CD4-positive, alpha-beta T cell (primary cell): Measurements from ENCODE around the gene OTUD4. TPM values are rescaled to one million over a fixed set of nuclear protein-coding genes. Genes with fewer than 3 reads are reported as not detected.
"Not testable (repeated sequence)": the region's sequence is repeated elsewhere in the genome, so short reads cannot be mapped to it uniquely, and the experiment has no call there.

Source experiments
- ATAC-seq: fragments of 200-7000 bp; cut with Tn5 transposase; one replicate; pipeline ENCODE4 v1.10.0; 2022; ENCODE audit warnings: mild to moderate bottlenecking; ENCODE audit not compliant: poor library complexity
- CTCF ChIA-PET: fragments of 350-600 bp; sonication (Branson Sonifier 250); formaldehyde crosslinking; loops from one replicate; lab custom pipeline; 2021; ENCODE audit warnings: antibody characterized with exemption, inconsistent platforms; lab: Charles Lee
- POLR2A ChIA-PET: fragments of 350-600 bp; sonication (Branson Sonifier 250); formaldehyde crosslinking; loops from one replicate; lab custom pipeline; 2021; ENCODE audit warnings: antibody characterized with exemption, inconsistent platforms; lab: Charles Lee
- DNase-seq, 14 experiments: peaks; one replicate each; pipeline ENCODE4 v3.0.0-alpha.2; 2013 to 2020; ENCODE audit warnings: mixed read lengths in 2 of 14
- H3K27ac ChIP-seq, 2 donors: one replicate each; pipeline versions ENCODE4 v1.5.1 to v1.7.0; 2013; ENCODE audit warnings: low read length in 2 of 2, low read depth in 1 of 2, mild to moderate bottlenecking in 1 of 2
- H3K27me3 ChIP-seq, 2 experiments: 1 replicate in 1 of 2; 2 replicates in 1 of 2; pipeline versions ENCODE4 v1.6.1 to v1.7.0; 2013; ENCODE audit warnings: low read length in 2 of 2, control low read depth in 1 of 2, mild to moderate bottlenecking in 1 of 2, moderate library complexity in 1 of 2; ENCODE audit not compliant: insufficient read depth in 2 of 2, control insufficient read depth in 1 of 2
- H3K36me3 ChIP-seq: one replicate; pipeline ENCODE4 v1.6.1; 2013; ENCODE audit warnings: low read length, control low read depth; ENCODE audit not compliant: insufficient read depth
- H3K4me1 ChIP-seq: one replicate; pipeline ENCODE4 v1.6.1; 2013; ENCODE audit warnings: low read length, control low read depth; ENCODE audit not compliant: insufficient read depth
- H3K4me3 ChIP-seq: one replicate; pipeline ENCODE4 v1.5.1; 2013; ENCODE audit warnings: mild to moderate bottlenecking, low read length, moderate library complexity
- H3K9me3 ChIP-seq, 2 experiments: 1 replicate in 1 of 2; 2 replicates in 1 of 2; pipeline versions ENCODE4 v1.6.1 to v1.7.0; 2013; ENCODE audit warnings: low read length in 2 of 2, mild to moderate bottlenecking in 2 of 2, control low read depth in 1 of 2, moderate library complexity in 1 of 2; ENCODE audit not compliant: control insufficient read depth in 1 of 2, insufficient read depth in 1 of 2
- H3K27ac Mint-ChIP-seq: one replicate; pipeline ENCODE4 v1.8.0; 2020; ENCODE audit warnings: mixed read lengths
- H3K27me3 Mint-ChIP-seq: one replicate; pipeline ENCODE4 v1.8.0; 2021; ENCODE audit warnings: mixed read lengths
- H3K36me3 Mint-ChIP-seq: one replicate; pipeline ENCODE4 v1.8.0; 2021; ENCODE audit warnings: low read depth, mixed read lengths
- H3K4me1 Mint-ChIP-seq: one replicate; pipeline ENCODE4 v1.8.0; 2021; ENCODE audit warnings: low read depth, mixed read lengths
- H3K4me3 Mint-ChIP-seq: one replicate; pipeline ENCODE4 v1.8.0; 2020; ENCODE audit warnings: mild to moderate bottlenecking, mixed read lengths
- H3K9me3 Mint-ChIP-seq: one replicate; pipeline ENCODE4 v1.8.0; 2020; ENCODE audit warnings: mixed read lengths
- CTCF ChIP-seq: fragments of 200-600 bp; IDR thresholded peaks from one replicate; pipeline ENCODE4 v1.8.0; 2022; ENCODE audit warnings: antibody characterized with exemption, mild to moderate bottlenecking
- intact Hi-C, 2 experiments: fragments of 100-400 bp; cut with DNase I in 1 of 2; cut with micrococcal nuclease in 1 of 2; formaldehyde crosslinking; loops; one replicate each; pipeline versions ENCODE4 v1.15.1 to v1.9.0; 2023 to 2025; cut with DNase I, micrococcal nuclease
- polyA plus RNA-seq, 2 donors: library from polyadenylated mRNA; unstranded; fragments of 120-200 nt; gene quantifications; one replicate each; pipeline ENCODE4 v1.2.1, GENCODE V29; 2013
- total RNA-seq, 174 experiments: library from RNA in 2 of 174; stranded (reverse) in 2 of 174; gene quantifications; one replicate each; pipeline ENCODE4 v1.2.3 and lab custom pipeline; 2021 to 2026

Gene OTUD4
- total RNA-seq, result 10 to 100 TPM; 75.1 to 81.1 TPM
- polyA plus RNA-seq (2013, experiment 1 of 2), result 28.4 TPM
- 36.0 TPM for polyA plus RNA-seq (2013, experiment 2 of 2)
- total RNA-seq (lab: John Stamatoyannopoulos, UW), result 86.9 to 1,301 (median 157) reads per million in 172 experiments

GRCh38 chr4:145180298-145181090 lies at the start of gene OTUD4:
Gene OTUD4 (minus strand): TSS chr4:145180589. CDS start chr4:145179973, 616 bp downstream.
- H3K9me3 Mint-ChIP-seq, result no peaks in the 10 kb centered on the region
- ChIA-PET CTCF (interaction anchor here (0.9 to 1.8 kb wide), 2 partner anchors 11 to 83 kb away, joined by 3 to 7 read pairs; partner anchors contain the start of genes ABCE1 and ANAPC10), POLR2A (interaction anchor here (0.7 to 4.8 kb wide), 7 partner anchors 12 to 438 kb away, joined by 3 to 35 read pairs (median 4); partner anchors contain the start of genes ABCE1, ANAPC10 and MMAA)
- H3K27me3 ChIP-seq, result no peaks in the 10 kb centered on the region
- peak within 1 kb of the TSS; percentile 92 to 95 for H3K27ac ChIP-seq
- peak within 1 kb of the TSS; percentile 99 for H3K27ac Mint-ChIP-seq
- DNase-seq (peak; percentile 88 to 98 (median 94)), ATAC-seq (peak; percentile 83)
- H3K4me3 ChIP-seq, result peak within 1 kb of the TSS; percentile 88
- H3K9me3 ChIP-seq, result no peaks in the 10 kb centered on the region
- no peaks in the 10 kb centered on the region for H3K27me3 Mint-ChIP-seq
- intact Hi-C loops, result loop anchor here (1.0 to 5.0 kb wide), 7 partner anchors 82 to 997 kb away; partner anchors contain the start of genes ABCE1 (in 1 of the 2), ANAPC10 (in 1 of the 2), LSM6 (in 1 of the 2) and MMAA (in 1 of the 2)
- H3K4me1 ChIP-seq, result peaks cover 33% of the 10 kb centered on the region
- no peak for TF ChIP-seq CTCF
- H3K36me3 Mint-ChIP-seq, result peaks cover 21% of the 10 kb centered on the region
- peak within 1 kb of the TSS; percentile 99 for H3K4me3 Mint-ChIP-seq
- H3K36me3 ChIP-seq, result no peaks in the 10 kb centered on the region
- H3K4me1 Mint-ChIP-seq, result peaks cover 38% of the 10 kb centered on the region

- H3K27me3 Mint-ChIP-seq, H3K4me3 ChIP-seq: not testable (repeated sequence)
Measured at GRCh38 chr4:145223228-145223627, 42.8 kb upstream of the OTUD4 start.

GRCh38 chr4:145221529-145221928 lies 41.1 kb upstream of the OTUD4 start:
- H3K9me3 ChIP-seq, H3K4me1 ChIP-seq, H3K36me3 Mint-ChIP-seq, H3K27ac ChIP-seq, H3K4me1 Mint-ChIP-seq, CTCF ChIA-PET, intact Hi-C loops, H3K4me3 Mint-ChIP-seq, H3K27ac Mint-ChIP-seq, H3K9me3 Mint-ChIP-seq, H3K4me3 ChIP-seq, POLR2A ChIA-PET, ATAC-seq, H3K27me3 ChIP-seq, DNase-seq, H3K36me3 ChIP-seq, H3K27me3 Mint-ChIP-seq: not testable (repeated sequence)

More at GRCh38 chr4:145223228-145223627, 42.8 kb upstream of the OTUD4 start:
- CTCF ChIA-PET, H3K9me3 Mint-ChIP-seq, H3K4me1 Mint-ChIP-seq, H3K4me1 ChIP-seq, H3K27me3 ChIP-seq, intact Hi-C loops, H3K27ac Mint-ChIP-seq, H3K36me3 ChIP-seq, ATAC-seq, H3K9me3 ChIP-seq, POLR2A ChIA-PET, H3K27ac ChIP-seq, DNase-seq, H3K36me3 Mint-ChIP-seq, H3K4me3 Mint-ChIP-seq: not testable (repeated sequence)

- peaks cover 2% of the 10 kb centered on the region for H3K9me3 Mint-ChIP-seq
- H3K4me3 ChIP-seq, result no peak overlapping the region
- ATAC-seq (no peak), DNase-seq (no peak)
- intact Hi-C loops, result no loop called here
- H3K27ac Mint-ChIP-seq, result no peak overlapping the region
- no peaks in the 10 kb centered on the region for H3K4me1 ChIP-seq
- TF ChIP-seq CTCF, result no peak
- H3K9me3 ChIP-seq, result no peaks in the 10 kb centered on the region
- POLR2A ChIA-PET, result interaction anchor here (0.6 kb wide), 1 partner anchor 269 kb away, joined by 3 read pairs; no protein-coding TSS in a partner anchor
- no peaks in the 10 kb centered on the region for H3K36me3 Mint-ChIP-seq
- no peaks in the 10 kb centered on the region for H3K27me3 Mint-ChIP-seq
- no peaks in the 10 kb centered on the region for H3K36me3 ChIP-seq
- H3K4me1 Mint-ChIP-seq, result no peaks in the 10 kb centered on the region
- CTCF ChIA-PET, result interaction anchor here (0.5 kb wide), 1 partner anchor 9 kb away, joined by 3 read pairs; no protein-coding TSS in a partner anchor
- H3K27ac ChIP-seq, result no peak overlapping the region
- no peak overlapping the region for H3K4me3 Mint-ChIP-seq
- H3K27me3 ChIP-seq, result no peaks in the 10 kb centered on the region
Measured at GRCh38 chr4:145219090-145219489, 38.7 kb upstream of the OTUD4 start.
